Measurements from ENCODE around the gene CLDN9. TPM values are rescaled to one million over a fixed set of nuclear protein-coding genes. Genes with fewer than 3 reads are reported as not detected.

Gene CLDN9
- total RNA-seq, 1 experiment from 2014 or later, result 1.3 TPM

DNA sequence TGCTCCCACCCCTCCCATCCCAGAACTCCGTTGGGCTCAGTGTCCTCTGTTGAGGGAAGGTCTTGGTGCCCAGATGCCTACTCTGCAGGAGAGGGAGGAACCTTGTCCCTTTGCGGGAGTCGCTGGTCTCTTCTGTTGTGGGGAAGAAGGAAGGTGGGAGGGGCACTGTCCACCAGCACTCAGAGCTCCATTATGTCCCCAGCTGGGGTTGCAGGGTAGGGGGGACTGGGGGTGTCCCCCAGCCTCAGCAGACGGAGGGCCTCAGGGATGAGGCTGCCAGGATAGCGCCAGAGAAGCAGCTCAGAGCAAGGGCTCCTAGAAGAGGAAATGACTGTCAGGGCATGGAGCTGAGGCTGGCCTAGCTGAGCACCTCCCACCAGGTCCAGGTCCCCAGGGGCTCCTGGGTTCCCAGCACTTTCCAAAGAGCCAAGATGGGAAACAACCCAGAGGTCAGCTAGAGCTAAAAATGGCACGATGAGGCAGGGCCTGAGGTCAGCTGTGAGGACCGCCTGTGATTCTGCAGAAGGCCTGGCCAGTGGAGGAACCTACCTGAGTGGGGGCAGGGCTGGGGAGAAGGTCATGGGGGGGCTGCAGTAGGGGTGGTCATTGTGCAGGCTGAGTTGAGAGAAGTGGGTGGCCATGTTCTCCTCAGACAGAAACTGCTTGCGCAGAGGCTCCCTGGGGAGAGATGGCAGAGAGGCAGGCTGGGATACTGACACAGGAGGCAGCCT lies 10.1 kb downstream of the CLDN9 start:
- Histone ChIP-seq H3K4me2 (ENCODE audit: insufficient read depth, insufficient read length, low read length) (peak overlapping the region; percentile 51), H3K4ac (ENCODE audit: low read depth, low read length) (no peak overlapping the region), H3K14ac (ENCODE audit: insufficient read depth, low read length) (no peak overlapping the region; the same call in 1 of the 2 replicates), H2BK5ac (ENCODE audit: insufficient read length, low read length) (peak overlapping the region; percentile 43), H3T11ph (ENCODE audit: low read length) (no peak overlapping the region), H3K79me1 (ENCODE audit: insufficient read depth, low read depth, low read length, poor library complexity, severe bottlenecking) (no peaks in the 10 kb centered on the region), H3K27ac (ENCODE audit: insufficient read length, low read depth, low read length) (peak overlapping the region; percentile 66), H2BK12ac (ENCODE audit: insufficient read length, low read depth, low read length) (peak overlapping the region; percentile 48), H4K8ac (replicated peaks; ENCODE audit: insufficient read length, low read depth, low read length) (no peak overlapping the region), H2BK20ac (ENCODE audit: low read depth, low read length, poor library complexity, severe bottlenecking) (no peak overlapping the region), H2AK5ac (ENCODE audit: insufficient read length, low read length) (no peak overlapping the region), H3K9me3 (ENCODE audit: control insufficient read depth, low read depth, low read length) (no peaks in the 10 kb centered on the region), H2BK120ac (ENCODE audit: low read depth, low read length, poor library complexity, severe bottlenecking) (no peak overlapping the region), H3K4me1 (ENCODE audit: insufficient read depth, low read length) (peaks cover 2% of the 10 kb centered on the region; the same call in 1 of the 2 replicates), H3K56ac (ENCODE audit: insufficient read length, low read depth, low read length) (no peak overlapping the region), H3K9ac (ENCODE audit: extremely low read depth, insufficient read length, low read length) (peak overlapping the region; percentile 21), H3K79me2 (ENCODE audit: insufficient read depth, low read length) (no peaks in the 10 kb centered on the region; the same call in 1 of the 2 replicates), H2AFZ (ENCODE audit: low read length) (no peak overlapping the region), H3K23ac (ENCODE audit: insufficient read length, low read depth, low read length) (no peak overlapping the region), H4K20me1 (ENCODE audit: control insufficient read depth, insufficient read depth, insufficient read length) (no peaks in the 10 kb centered on the region), H2BK15ac (ENCODE audit: low read depth, low read length) (no peak overlapping the region), H3K18ac (ENCODE audit: insufficient read length, low read depth, low read length) (peak overlapping the region; percentile 27), H3K23me2 (ENCODE audit: insufficient read length, low read depth, low read length, poor library complexity, severe bottlenecking) (peaks cover 26% of the 10 kb centered on the region), H4K5ac (ENCODE audit: insufficient read length, low read depth, low read length) (no peak overlapping the region), H3K27me3 (ENCODE audit: insufficient read depth, low read length) (no peaks in the 10 kb centered on the region), H4K91ac (ENCODE audit: insufficient read length, low read depth, low read length) (no peak overlapping the region)
- no peak for DNase-seq
- Mint-ChIP-seq H3K4me3 (peak overlapping the region; percentile 93 to 96), H3K27me3 (ENCODE audit: low read depth) (peaks cover 9% of the 10 kb centered on the region), H3K27ac (peak overlapping the region; percentile 98 to 100 (median 99)), H3K4me1 (peaks cover 24 to 52% of the 10 kb centered on the region in 2 experiments), H3K36me3 (ENCODE audit: insufficient read depth in 1 of 3, low read depth in 3 of 3) (peaks cover 15 to 42% (median 32%) of the 10 kb centered on the region in 3 experiments), H3K9me3 (no peaks in the 10 kb centered on the region; a peak in 2 of 5 replicates)
- no CpG with 5 or more reads among the region's 8 CpGs for WGBS (ENCODE audit: extremely low coverage, insufficient read length, low lambda C conversion rate)
- TF ChIP-seq, protein P1, sequence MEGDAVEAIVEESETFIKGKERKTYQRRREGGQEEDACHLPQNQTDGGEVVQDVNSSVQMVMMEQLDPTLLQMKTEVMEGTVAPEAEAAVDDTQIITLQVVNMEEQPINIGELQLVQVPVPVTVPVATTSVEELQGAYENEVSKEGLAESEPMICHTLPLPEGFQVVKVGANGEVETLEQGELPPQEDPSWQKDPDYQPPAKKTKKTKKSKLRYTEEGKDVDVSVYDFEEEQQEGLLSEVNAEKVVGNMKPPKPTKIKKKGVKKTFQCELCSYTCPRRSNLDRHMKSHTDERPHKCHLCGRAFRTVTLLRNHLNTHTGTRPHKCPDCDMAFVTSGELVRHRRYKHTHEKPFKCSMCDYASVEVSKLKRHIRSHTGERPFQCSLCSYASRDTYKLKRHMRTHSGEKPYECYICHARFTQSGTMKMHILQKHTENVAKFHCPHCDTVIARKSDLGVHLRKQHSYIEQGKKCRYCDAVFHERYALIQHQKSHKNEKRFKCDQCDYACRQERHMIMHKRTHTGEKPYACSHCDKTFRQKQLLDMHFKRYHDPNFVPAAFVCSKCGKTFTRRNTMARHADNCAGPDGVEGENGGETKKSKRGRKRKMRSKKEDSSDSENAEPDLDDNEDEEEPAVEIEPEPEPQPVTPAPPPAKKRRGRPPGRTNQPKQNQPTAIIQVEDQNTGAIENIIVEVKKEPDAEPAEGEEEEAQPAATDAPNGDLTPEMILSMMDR (conservative IDR thresholded peaks at IDR 0.05), result no peak
